HepG2 (cell line): Measurements from ENCODE around the gene ATG13. TPM values are rescaled to one million over a fixed set of nuclear protein-coding genes. Genes with fewer than 3 reads are reported as not detected.

Source experiments
- ATAC-seq: fragments of 200-7000 bp; cut with Tn5 transposase; 3 replicates; pipeline ENCODE4 v1.9.1; 2020; ENCODE audit warnings: mild to moderate bottlenecking, moderate library complexity
- BruUV-seq: library from RNA; stranded (reverse); fragments of 400-500 nt; replicated peaks from 2 replicates; lab custom pipeline; 2021; lab: Mats Ljungman, UMichigan
- CTCF ChIA-PET: fragments of 300-600 bp; formaldehyde crosslinking; extraction: SDS; loops from one replicate; lab custom pipeline; 2021; ENCODE audit warnings: low total read pairs, inconsistent platforms, low intra/inter-chr PET ratio; lab: Yijun Ruan, JAX
- POLR2A ChIA-PET: fragments of 350-600 bp; sonication (Branson Sonifier 250); formaldehyde crosslinking; loops from one replicate; lab custom pipeline; 2020; ENCODE audit warnings: antibody characterized with exemption, inconsistent platforms; lab: Yijun Ruan, JAX
- DNase-seq: peaks from one replicate; pipeline ENCODE4 v3.0.0-alpha.2; 2015; ENCODE audit warnings: low spot score
- FAIRE-seq: peaks from 3 replicates; lab custom pipeline; 2011; peaks lifted over from hg19 to GRCh38; lab: Jason Lieb, UNC
- H2AFZ ChIP-seq: one replicate; pipeline ENCODE4 v1.6.1; 2011; ENCODE audit warnings: low read length, inconsistent platforms
- H3K27ac ChIP-seq: fragments of 300-600 bp; 3 replicates; pipeline ENCODE4 v1.8.0; 2011; ENCODE audit warnings: mixed run types, mild to moderate bottlenecking, mixed read lengths, low read length, inconsistent platforms; ENCODE audit not compliant: insufficient read depth; ENCODE audit errors: extremely low read length
- H3K27me3 ChIP-seq, 2 experiments: fragments of 200-600 bp in 1 of 2; 2 replicates in 1 of 2; 3 replicates in 1 of 2; pipeline versions ENCODE4 v1.6.0 to v1.8.0; 2011; ENCODE audit warnings: low read length in 2 of 2, mild to moderate bottlenecking in 2 of 2, moderate library complexity in 2 of 2, inconsistent platforms in 1 of 2; ENCODE audit not compliant: insufficient read depth in 2 of 2, control insufficient read depth in 1 of 2
- H3K36me3 ChIP-seq, 2 experiments: fragments of 200-600 bp in 1 of 2; replicated peaks in 1 of 2; 2 replicates in 1 of 2; 3 replicates in 1 of 2; pipeline versions ENCODE4 v1.5.1 to v1.8.0; 2011; ENCODE audit warnings: low read length in 2 of 2, inconsistent platforms in 1 of 2; ENCODE audit not compliant: insufficient read depth in 2 of 2, control insufficient read depth in 1 of 2
- H3K4me1 ChIP-seq: 2 replicates; pipeline ENCODE4 v1.5.1; 2012; ENCODE audit warnings: low read length, inconsistent platforms; ENCODE audit not compliant: insufficient read depth
- H3K4me2 ChIP-seq: 2 replicates; pipeline ENCODE4 v1.6.0; 2011; ENCODE audit warnings: low read depth, low read length, inconsistent platforms
- H3K4me3 ChIP-seq, 3 experiments: fragments of 200-600 bp in 1 of 3; sonication (generic), shearing (Covaris generic) in 1 of 3; replicated peaks in 1 of 3; 2 replicates each; pipeline ENCODE4 v1.5.1; 2011 to 2016; ENCODE audit warnings: low read length in 3 of 3, inconsistent platforms in 2 of 3, low read depth in 2 of 3, mild to moderate bottlenecking in 2 of 3, control low read depth in 1 of 3, mixed read lengths in 1 of 3; ENCODE audit not compliant: insufficient read depth in 1 of 3
- H3K79me2 ChIP-seq: one replicate; pipeline ENCODE4 v1.6.1; 2011; ENCODE audit warnings: low read length, inconsistent platforms; ENCODE audit not compliant: insufficient read depth
- H3K9ac ChIP-seq: 2 replicates; pipeline ENCODE4 v1.6.0; 2011; ENCODE audit warnings: mild to moderate bottlenecking, low read depth, low read length, inconsistent platforms; ENCODE audit not compliant: insufficient read depth
- H3K9me3 ChIP-seq: 2 replicates; pipeline ENCODE4 v1.5.1; 2012; ENCODE audit warnings: mild to moderate bottlenecking, low read length
- H4K20me1 ChIP-seq: 2 replicates; pipeline ENCODE4 v1.6.0; 2011; ENCODE audit warnings: inconsistent platforms, mild to moderate bottlenecking, low read length, moderate library complexity; ENCODE audit not compliant: insufficient read depth
- AGO2 ChIP-seq: fragments of 200-400 bp; formaldehyde crosslinking; optimal IDR thresholded peaks from 2 replicates; pipeline ENCODE3; 2017; ENCODE audit warnings: mild to moderate bottlenecking, low read depth, low read length, moderate library complexity
- FOXK2 ChIP-seq: fragments of 450-650 bp; IDR thresholded peaks from 2 replicates; pipeline ENCODE4 v1.6.1; 2016
- JARID2 ChIP-seq: sonication (generic); formaldehyde crosslinking; IDR thresholded peaks from 2 replicates; pipeline ENCODE4 v1.8.1; 2023; ENCODE audit warnings: missing genetic modification reagents, inconsistent platforms; ENCODE audit not compliant: insufficient replicate concordance
- MED13 ChIP-seq: sonication (generic); formaldehyde crosslinking; IDR thresholded peaks from 2 replicates; pipeline ENCODE4 v1.5.0; 2020; ENCODE audit warnings: missing genetic modification reagents
- NFE2L2 ChIP-seq: fragments of 150-350 bp; IDR thresholded peaks from 2 replicates; pipeline ENCODE4 v1.6.1; 2014; ENCODE audit warnings: low read length
- NPAS2 ChIP-seq: sonication (generic); formaldehyde crosslinking; IDR thresholded peaks from 2 replicates; pipeline ENCODE4 v1.8.0; 2022; ENCODE audit warnings: mild to moderate bottlenecking, missing genetic modification reagents, borderline replicate concordance
- SOX6 ChIP-seq, 2 experiments: fragments of 450-650 bp in 1 of 2; sonication (generic) in 1 of 2; formaldehyde crosslinking in 1 of 2; IDR thresholded peaks; 2 replicates each; pipeline versions ENCODE4 v1.4.0 to v1.6.1; 2017 to 2020; ENCODE audit warnings: antibody characterized with exemption in 1 of 2, mild to moderate bottlenecking in 1 of 2, missing genetic modification reagents in 1 of 2
- ZFP1 ChIP-seq: IDR thresholded peaks from 2 replicates; pipeline ENCODE4 v1.6.1; 2016
- ZFP37 ChIP-seq: sonication (generic); formaldehyde crosslinking; IDR thresholded peaks from 2 replicates; pipeline ENCODE4 v1.4.0; 2020; ENCODE audit warnings: missing genetic modification reagents, borderline replicate concordance
- ZFP91 ChIP-seq: sonication (generic); formaldehyde crosslinking; IDR thresholded peaks from 2 replicates; pipeline ENCODE4 v1.9.0; 2022; ENCODE audit warnings: missing genetic modification reagents, mild to moderate bottlenecking, borderline replicate concordance
- ZNF224 ChIP-seq: sonication (generic); formaldehyde crosslinking; IDR thresholded peaks from 2 replicates; pipeline ENCODE4 v1.5.0; 2020; ENCODE audit warnings: mild to moderate bottlenecking, missing genetic modification reagents
- ZNF296 ChIP-seq: sonication (generic); formaldehyde crosslinking; conservative IDR thresholded peaks from 2 replicates; pipeline ENCODE4 v1.5.0; 2020; ENCODE audit warnings: mild to moderate bottlenecking, missing genetic modification reagents
- ZNF446 ChIP-seq: sonication (generic); formaldehyde crosslinking; IDR thresholded peaks from 2 replicates; pipeline ENCODE4 v1.5.0; 2020; ENCODE audit warnings: mild to moderate bottlenecking, missing genetic modification reagents
- ZNF556 ChIP-seq: sonication (generic); formaldehyde crosslinking; IDR thresholded peaks from 2 replicates; pipeline ENCODE4 v1.4.0; 2020; ENCODE audit warnings: mild to moderate bottlenecking, missing genetic modification reagents, borderline replicate concordance
- ZNF558 ChIP-seq: sonication (generic); formaldehyde crosslinking; IDR thresholded peaks from 2 replicates; pipeline ENCODE4 v1.9.0; 2022; ENCODE audit warnings: mild to moderate bottlenecking, missing genetic modification reagents, borderline replicate concordance
- ZSCAN21 ChIP-seq: sonication (generic); formaldehyde crosslinking; IDR thresholded peaks from 2 replicates; pipeline ENCODE4 v1.8.0; 2022; ENCODE audit warnings: mild to moderate bottlenecking, missing genetic modification reagents, moderate library complexity, borderline replicate concordance
- whole genome bisulfite sequencing: methylation state at CpG from one replicate; pipeline ENCODE4 v1.1.6; 2017; ENCODE audit warnings: low lambda C conversion rate; 5-methylcytosine and 5-hydroxymethylcytosine counted together
- in situ Hi-C: cut with HindIII; loops from 2 replicates; pipeline ENCODE4 v1.10.0; 2017; ENCODE audit warnings: low pct_unique_long_range_greater_than_20kb; ENCODE audit not compliant: extremely low pct_ligation_motif_present
- intact Hi-C: fragments of 100-400 bp; cut with micrococcal nuclease; formaldehyde crosslinking; loops from one replicate; pipeline ENCODE4 v1.10.0; 2022; ENCODE audit not compliant: unreplicated experiment
- polyA plus RNA-seq, 8 experiments: library from polyadenylated mRNA; depleted of rRNA in 3 of 8; stranded (reverse) in 7 of 8; unstranded in 1 of 8; fragments of >200 nt; fragmentation: Illumina TruSeq in 4 of 8; extraction: Trizol in 4 of 8; gene quantifications; 2 replicates each; pipeline versions ENCODE4 v1.2.1 to v1.2.3, GENCODE V29; 2011 to 2016; ENCODE audit warnings: low read depth in 4 of 8, missing spikeins in 1 of 8, mixed read lengths in 1 of 8; ENCODE audit not compliant: insufficient read depth in 1 of 8
- total RNA-seq, 5 experiments: library from RNA; depleted of rRNA; stranded (reverse); fragments of >200 nt; fragmentation: Illumina TruSeq; extraction: Trizol; gene quantifications; 2 replicates each; pipeline ENCODE4 v1.2.3, GENCODE V29; 2016; ENCODE audit warnings: low read depth in 1 of 5

Gene ATG13
- total and polyA plus RNA-seq, 2 of the 13 experiments (the other 11 are each of a cell fraction or from before 2014, with no cell fraction given): 55.0 to 77.3 TPM

- CTCF ChIA-PET: no interaction called here
- POLR2A ChIA-PET: no interaction called here
- peaks cover 15 to 44% of the 10 kb centered on the region in 2 experiments; a peak in 4 of 5 replicates for H3K36me3 ChIP-seq
- WGBS: 98% methylated on average over 3 of the region's 3 CpGs
- no peaks in the 10 kb centered on the region for H3K27me3 ChIP-seq
- DNase-seq: no peak
- no peak overlapping the region for H3K9ac ChIP-seq
- no peak overlapping the region for H3K4me2 ChIP-seq
- H3K79me2 ChIP-seq: peaks cover 4% of the 10 kb centered on the region
- peaks cover 37% of the 10 kb centered on the region for H3K4me1 ChIP-seq
- H3K4me3 ChIP-seq: no peak overlapping the region
- H2AFZ ChIP-seq: no peak overlapping the region
- intact Hi-C loops: no loop called here
- in situ Hi-C loops: no loop called here
- FAIRE-seq: no peak
- no peak for ATAC-seq
- no TSS peak for BruUV-seq
- TF ChIP-seq NFE2L2: no peak
- no peak for TF ChIP-seq FOXK2
- no peak for TF ChIP-seq ZFP91 (CRISPR knock-in tag)
- no peak for TF ChIP-seq ZFP1
- no peak for TF ChIP-seq ZNF224
- no peak for TF ChIP-seq MED13 (CRISPR knock-in tag)
- TF ChIP-seq ZFP37 (CRISPR knock-in tag): no peak
- no peak for TF ChIP-seq ZNF556 (CRISPR knock-in tag)
- TF ChIP-seq JARID2 (CRISPR knock-in tag): no peak
- TF ChIP-seq SOX6 (IDR thresholded peaks at IDR 0.05): no peak
- TF ChIP-seq SOX6 (CRISPR knock-in tag; IDR thresholded peaks at IDR 0.05): no peak
- no peak for TF ChIP-seq AGO2
- no peak for TF ChIP-seq ZNF296 (CRISPR knock-in tag)
- TF ChIP-seq ZNF558 (CRISPR knock-in tag): no peak
- no peak for TF ChIP-seq ZSCAN21
- no peak for TF ChIP-seq NPAS2 (CRISPR knock-in tag)
- no peak for TF ChIP-seq ZNF446 (CRISPR knock-in tag)
- H4K20me1 ChIP-seq: no peaks in the 10 kb centered on the region
- no peaks in the 10 kb centered on the region for H3K9me3 ChIP-seq
- H3K27ac ChIP-seq: no peak overlapping the region
These were observed 26.2 kb downstream of the ATG13 start for GRCh38 chr11:46643531-46643930.
